HepG2 (cell line): ENCODE results near the gene CGNL1. TPM values are rescaled to one million over a fixed set of nuclear protein-coding genes. Genes with fewer than 3 reads are reported as not detected.

Experiments used
- ATRX ChIP-seq: sonication (generic); formaldehyde crosslinking; IDR thresholded peaks from 2 replicates; pipeline ENCODE4 v1.4.0; 2020; ENCODE audit warnings: missing genetic modification reagents, borderline replicate concordance
- CAMTA2 ChIP-seq: sonication (generic); formaldehyde crosslinking; IDR thresholded peaks from 2 replicates; pipeline ENCODE4 v1.4.0; 2020; ENCODE audit warnings: mild to moderate bottlenecking, missing genetic modification reagents, borderline replicate concordance
- FOSL1 ChIP-seq: sonication (generic); formaldehyde crosslinking; IDR thresholded peaks from 2 replicates; pipeline ENCODE4 v1.9.0; 2021; ENCODE audit warnings: missing genetic modification reagents, borderline replicate concordance
- NR2F6 ChIP-seq, 2 experiments: IDR thresholded peaks; 2 replicates each; pipeline ENCODE4 v1.6.1; 2016; ENCODE audit warnings: antibody characterized with exemption in 1 of 2, mild to moderate bottlenecking in 1 of 2
- PHF5A ChIP-seq: IDR thresholded peaks from one replicate; pipeline ENCODE4 v1.6.1; 2018; ENCODE audit warnings: low read depth, missing genetic modification reagents; ENCODE audit not compliant: unreplicated experiment
- TCF7 ChIP-seq: sonication (generic); IDR thresholded peaks from 2 replicates; pipeline ENCODE4 v1.6.1; 2016; ENCODE audit warnings: antibody characterized with exemption, low read depth
- TOE1 ChIP-seq: sonication (generic); formaldehyde crosslinking; IDR thresholded peaks from 2 replicates; pipeline ENCODE4 v1.4.0; 2020; ENCODE audit warnings: mild to moderate bottlenecking, missing genetic modification reagents
- ZNF138 ChIP-seq: sonication (generic); formaldehyde crosslinking; IDR thresholded peaks from 2 replicates; pipeline ENCODE4 v1.5.0; 2020; ENCODE audit warnings: mild to moderate bottlenecking, low read depth, missing genetic modification reagents
- ZNF383 ChIP-seq: sonication (generic); formaldehyde crosslinking; IDR thresholded peaks from 2 replicates; pipeline ENCODE4 v1.4.0; 2020; ENCODE audit warnings: missing genetic modification reagents, mild to moderate bottlenecking, borderline replicate concordance
- ZNF446 ChIP-seq: sonication (generic); formaldehyde crosslinking; IDR thresholded peaks from 2 replicates; pipeline ENCODE4 v1.5.0; 2020; ENCODE audit warnings: mild to moderate bottlenecking, missing genetic modification reagents
- polyA plus RNA-seq, 8 experiments: library from polyadenylated mRNA; depleted of rRNA in 3 of 8; stranded (reverse) in 7 of 8; unstranded in 1 of 8; fragments of >200 nt; fragmentation: Illumina TruSeq in 4 of 8; extraction: Trizol in 4 of 8; gene quantifications; 2 replicates each; pipeline versions ENCODE4 v1.2.1 to v1.2.3, GENCODE V29; 2011 to 2016; ENCODE audit warnings: low read depth in 4 of 8, missing spikeins in 1 of 8, mixed read lengths in 1 of 8; ENCODE audit not compliant: insufficient read depth in 1 of 8
- total RNA-seq, 5 experiments: library from RNA; depleted of rRNA; stranded (reverse); fragments of >200 nt; fragmentation: Illumina TruSeq; extraction: Trizol; gene quantifications; 2 replicates each; pipeline ENCODE4 v1.2.3, GENCODE V29; 2016; ENCODE audit warnings: low read depth in 1 of 5
- TF ChIP-seq, protein P1 (sequence below): sonication (generic); formaldehyde crosslinking; IDR thresholded peaks from one replicate; pipeline ENCODE4 v1.5.1; 2020; ENCODE audit warnings: mild to moderate bottlenecking, missing genetic modification reagents; ENCODE audit errors: not compliant biosample characterization
- TF ChIP-seq, protein P2 (sequence below): sonication (generic); formaldehyde crosslinking; IDR thresholded peaks from 2 replicates; pipeline ENCODE4 v1.4.0; 2020; ENCODE audit warnings: missing genetic modification reagents
- TF ChIP-seq, protein P3 (sequence below): fragments of 450-650 bp; IDR thresholded peaks from 2 replicates; pipeline ENCODE4 v1.6.1; 2017; ENCODE audit warnings: mild to moderate bottlenecking

CGNL1 gene
- total and polyA plus RNA-seq, 2 of the 13 experiments (the other 11 are each of a cell fraction or from before 2014, with no cell fraction given): 5.6 to 15.6 TPM

DNA sequence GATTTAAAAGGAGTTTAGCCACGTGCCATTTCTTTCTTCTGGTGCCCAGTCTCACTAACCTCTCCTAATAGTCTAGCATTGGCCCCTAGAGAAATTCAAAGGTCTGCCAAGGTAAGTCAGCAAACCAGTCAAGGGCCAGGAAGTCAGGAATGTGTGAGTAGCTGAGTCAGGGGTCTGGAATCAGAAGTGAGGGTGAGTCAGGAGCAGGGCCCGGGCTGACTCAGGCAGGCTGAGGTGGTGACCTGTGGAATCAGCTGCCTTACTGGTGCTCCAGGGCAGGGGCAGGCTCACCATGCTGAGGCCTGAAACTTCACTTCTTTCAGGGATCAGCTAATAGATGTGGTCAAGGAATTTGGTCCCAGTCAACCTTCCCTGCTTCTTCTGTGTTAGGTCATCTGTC, 109.6 kb downstream of the CGNL1 start (continued):
- TF ChIP-seq, protein P1, sequence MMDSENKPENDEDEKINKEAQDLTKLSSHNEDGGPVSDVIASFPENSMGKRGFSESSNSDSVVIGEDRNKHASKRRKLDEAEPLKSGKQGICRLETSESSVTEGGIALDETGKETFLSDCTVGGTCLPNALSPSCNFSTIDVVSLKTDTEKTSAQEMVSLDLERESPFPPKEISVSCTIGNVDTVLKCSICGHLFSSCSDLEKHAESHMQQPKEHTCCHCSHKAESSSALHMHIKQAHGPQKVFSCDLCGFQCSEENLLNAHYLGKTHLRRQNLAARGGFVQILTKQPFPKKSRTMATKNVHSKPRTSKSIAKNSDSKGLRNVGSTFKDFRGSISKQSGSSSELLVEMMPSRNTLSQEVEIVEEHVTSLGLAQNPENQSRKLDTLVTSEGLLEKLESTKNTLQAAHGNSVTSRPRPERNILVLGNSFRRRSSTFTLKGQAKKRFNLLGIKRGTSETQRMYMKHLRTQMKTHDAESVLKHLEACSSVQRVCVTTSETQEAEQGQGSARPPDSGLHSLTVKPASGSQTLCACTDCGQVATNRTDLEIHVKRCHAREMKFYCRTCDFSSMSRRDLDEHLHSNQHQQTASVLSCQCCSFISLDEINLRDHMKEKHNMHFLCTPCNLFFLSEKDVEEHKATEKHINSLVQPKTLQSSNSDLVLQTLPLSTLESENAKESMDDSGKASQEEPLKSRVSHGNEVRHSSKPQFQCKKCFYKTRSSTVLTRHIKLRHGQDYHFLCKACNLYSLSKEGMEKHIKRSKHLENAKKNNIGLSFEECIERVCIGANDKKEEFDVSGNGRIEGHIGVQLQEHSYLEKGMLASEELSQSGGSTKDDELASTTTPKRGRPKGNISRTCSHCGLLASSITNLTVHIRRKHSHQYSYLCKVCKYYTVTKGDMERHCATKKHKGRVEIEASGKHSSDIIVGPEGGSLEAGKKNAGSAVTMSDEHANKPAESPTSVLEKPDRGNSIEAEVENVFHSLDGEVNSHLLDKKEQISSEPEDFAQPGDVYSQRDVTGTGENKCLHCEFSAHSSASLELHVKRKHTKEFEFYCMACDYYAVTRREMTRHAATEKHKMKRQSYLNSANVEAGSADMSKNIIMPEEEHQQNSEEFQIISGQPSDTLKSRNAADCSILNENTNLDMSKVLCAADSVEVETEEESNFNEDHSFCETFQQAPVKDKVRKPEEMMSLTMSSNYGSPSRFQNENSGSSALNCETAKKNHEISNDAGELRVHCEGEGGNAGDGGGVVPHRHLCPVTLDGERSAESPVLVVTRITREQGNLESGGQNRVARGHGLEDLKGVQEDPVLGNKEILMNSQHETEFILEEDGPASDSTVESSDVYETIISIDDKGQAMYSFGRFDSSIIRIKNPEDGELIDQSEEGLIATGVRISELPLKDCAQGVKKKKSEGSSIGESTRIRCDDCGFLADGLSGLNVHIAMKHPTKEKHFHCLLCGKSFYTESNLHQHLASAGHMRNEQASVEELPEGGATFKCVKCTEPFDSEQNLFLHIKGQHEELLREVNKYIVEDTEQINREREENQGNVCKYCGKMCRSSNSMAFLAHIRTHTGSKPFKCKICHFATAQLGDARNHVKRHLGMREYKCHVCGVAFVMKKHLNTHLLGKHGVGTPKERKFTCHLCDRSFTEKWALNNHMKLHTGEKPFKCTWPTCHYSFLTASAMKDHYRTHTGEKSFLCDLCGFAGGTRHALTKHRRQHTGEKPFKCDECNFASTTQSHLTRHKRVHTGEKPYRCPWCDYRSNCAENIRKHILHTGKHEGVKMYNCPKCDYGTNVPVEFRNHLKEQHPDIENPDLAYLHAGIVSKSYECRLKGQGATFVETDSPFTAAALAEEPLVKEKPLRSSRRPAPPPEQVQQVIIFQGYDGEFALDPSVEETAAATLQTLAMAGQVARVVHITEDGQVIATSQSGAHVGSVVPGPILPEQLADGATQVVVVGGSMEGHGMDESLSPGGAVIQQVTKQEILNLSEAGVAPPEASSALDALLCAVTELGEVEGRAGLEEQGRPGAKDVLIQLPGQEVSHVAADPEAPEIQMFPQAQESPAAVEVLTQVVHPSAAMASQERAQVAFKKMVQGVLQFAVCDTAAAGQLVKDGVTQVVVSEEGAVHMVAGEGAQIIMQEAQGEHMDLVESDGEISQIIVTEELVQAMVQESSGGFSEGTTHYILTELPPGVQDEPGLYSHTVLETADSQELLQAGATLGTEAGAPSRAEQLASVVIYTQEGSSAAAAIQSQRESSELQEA: no peak
- TF ChIP-seq FOSL1 (CRISPR knock-in tag) (peak; percentile 75), TOE1 (CRISPR knock-in tag) (no peak), PHF5A (CRISPR knock-in tag) (no peak), ZNF138 (CRISPR knock-in tag) (no peak), ZNF383 (CRISPR knock-in tag) (no peak), NR2F6 (IDR thresholded peaks at IDR 0.05) (peak; percentile 33; the same call in 1 of the 2 replicates), NR2F6 (CRISPR knock-in tag; IDR thresholded peaks at IDR 0.05) (peak; percentile 52; the same call in 1 of the 2 replicates), TCF7 (no peak), ZNF446 (CRISPR knock-in tag) (no peak), CAMTA2 (CRISPR knock-in tag) (no peak), ATRX (CRISPR knock-in tag) (no peak)
- TF ChIP-seq, protein P2, sequence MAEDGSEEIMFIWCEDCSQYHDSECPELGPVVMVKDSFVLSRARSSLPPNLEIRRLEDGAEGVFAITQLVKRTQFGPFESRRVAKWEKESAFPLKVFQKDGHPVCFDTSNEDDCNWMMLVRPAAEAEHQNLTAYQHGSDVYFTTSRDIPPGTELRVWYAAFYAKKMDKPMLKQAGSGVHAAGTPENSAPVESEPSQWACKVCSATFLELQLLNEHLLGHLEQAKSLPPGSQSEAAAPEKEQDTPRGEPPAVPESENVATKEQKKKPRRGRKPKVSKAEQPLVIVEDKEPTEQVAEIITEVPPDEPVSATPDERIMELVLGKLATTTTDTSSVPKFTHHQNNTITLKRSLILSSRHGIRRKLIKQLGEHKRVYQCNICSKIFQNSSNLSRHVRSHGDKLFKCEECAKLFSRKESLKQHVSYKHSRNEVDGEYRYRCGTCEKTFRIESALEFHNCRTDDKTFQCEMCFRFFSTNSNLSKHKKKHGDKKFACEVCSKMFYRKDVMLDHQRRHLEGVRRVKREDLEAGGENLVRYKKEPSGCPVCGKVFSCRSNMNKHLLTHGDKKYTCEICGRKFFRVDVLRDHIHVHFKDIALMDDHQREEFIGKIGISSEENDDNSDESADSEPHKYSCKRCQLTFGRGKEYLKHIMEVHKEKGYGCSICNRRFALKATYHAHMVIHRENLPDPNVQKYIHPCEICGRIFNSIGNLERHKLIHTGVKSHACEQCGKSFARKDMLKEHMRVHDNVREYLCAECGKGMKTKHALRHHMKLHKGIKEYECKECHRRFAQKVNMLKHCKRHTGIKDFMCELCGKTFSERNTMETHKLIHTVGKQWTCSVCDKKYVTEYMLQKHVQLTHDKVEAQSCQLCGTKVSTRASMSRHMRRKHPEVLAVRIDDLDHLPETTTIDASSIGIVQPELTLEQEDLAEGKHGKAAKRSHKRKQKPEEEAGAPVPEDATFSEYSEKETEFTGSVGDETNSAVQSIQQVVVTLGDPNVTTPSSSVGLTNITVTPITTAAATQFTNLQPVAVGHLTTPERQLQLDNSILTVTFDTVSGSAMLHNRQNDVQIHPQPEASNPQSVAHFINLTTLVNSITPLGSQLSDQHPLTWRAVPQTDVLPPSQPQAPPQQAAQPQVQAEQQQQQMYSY: no peak
- TF ChIP-seq, protein P3, sequence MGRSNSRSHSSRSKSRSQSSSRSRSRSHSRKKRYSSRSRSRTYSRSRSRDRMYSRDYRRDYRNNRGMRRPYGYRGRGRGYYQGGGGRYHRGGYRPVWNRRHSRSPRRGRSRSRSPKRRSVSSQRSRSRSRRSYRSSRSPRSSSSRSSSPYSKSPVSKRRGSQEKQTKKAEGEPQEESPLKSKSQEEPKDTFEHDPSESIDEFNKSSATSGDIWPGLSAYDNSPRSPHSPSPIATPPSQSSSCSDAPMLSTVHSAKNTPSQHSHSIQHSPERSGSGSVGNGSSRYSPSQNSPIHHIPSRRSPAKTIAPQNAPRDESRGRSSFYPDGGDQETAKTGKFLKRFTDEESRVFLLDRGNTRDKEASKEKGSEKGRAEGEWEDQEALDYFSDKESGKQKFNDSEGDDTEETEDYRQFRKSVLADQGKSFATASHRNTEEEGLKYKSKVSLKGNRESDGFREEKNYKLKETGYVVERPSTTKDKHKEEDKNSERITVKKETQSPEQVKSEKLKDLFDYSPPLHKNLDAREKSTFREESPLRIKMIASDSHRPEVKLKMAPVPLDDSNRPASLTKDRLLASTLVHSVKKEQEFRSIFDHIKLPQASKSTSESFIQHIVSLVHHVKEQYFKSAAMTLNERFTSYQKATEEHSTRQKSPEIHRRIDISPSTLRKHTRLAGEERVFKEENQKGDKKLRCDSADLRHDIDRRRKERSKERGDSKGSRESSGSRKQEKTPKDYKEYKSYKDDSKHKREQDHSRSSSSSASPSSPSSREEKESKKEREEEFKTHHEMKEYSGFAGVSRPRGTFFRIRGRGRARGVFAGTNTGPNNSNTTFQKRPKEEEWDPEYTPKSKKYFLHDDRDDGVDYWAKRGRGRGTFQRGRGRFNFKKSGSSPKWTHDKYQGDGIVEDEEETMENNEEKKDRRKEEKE: no peak
